ENCODE results near the gene FHIT.

The FHIT gene

GRCh38 chr3:60186359-60186758 is 1064.9 kb downstream of the FHIT start:
- Histone ChIP-seq H3K4me1 (no peaks in the 10 kb centered on the region), H3K36me3 (no peaks in the 10 kb centered on the region), H3K4me3 (ENCODE audit: low read depth, low read length) (no peak overlapping the region), H3K9me3 (no peaks in the 10 kb centered on the region), H3K27me3 (no peaks in the 10 kb centered on the region)
- DNase-seq, result no peak
- TF ChIP-seq, protein P1, sequence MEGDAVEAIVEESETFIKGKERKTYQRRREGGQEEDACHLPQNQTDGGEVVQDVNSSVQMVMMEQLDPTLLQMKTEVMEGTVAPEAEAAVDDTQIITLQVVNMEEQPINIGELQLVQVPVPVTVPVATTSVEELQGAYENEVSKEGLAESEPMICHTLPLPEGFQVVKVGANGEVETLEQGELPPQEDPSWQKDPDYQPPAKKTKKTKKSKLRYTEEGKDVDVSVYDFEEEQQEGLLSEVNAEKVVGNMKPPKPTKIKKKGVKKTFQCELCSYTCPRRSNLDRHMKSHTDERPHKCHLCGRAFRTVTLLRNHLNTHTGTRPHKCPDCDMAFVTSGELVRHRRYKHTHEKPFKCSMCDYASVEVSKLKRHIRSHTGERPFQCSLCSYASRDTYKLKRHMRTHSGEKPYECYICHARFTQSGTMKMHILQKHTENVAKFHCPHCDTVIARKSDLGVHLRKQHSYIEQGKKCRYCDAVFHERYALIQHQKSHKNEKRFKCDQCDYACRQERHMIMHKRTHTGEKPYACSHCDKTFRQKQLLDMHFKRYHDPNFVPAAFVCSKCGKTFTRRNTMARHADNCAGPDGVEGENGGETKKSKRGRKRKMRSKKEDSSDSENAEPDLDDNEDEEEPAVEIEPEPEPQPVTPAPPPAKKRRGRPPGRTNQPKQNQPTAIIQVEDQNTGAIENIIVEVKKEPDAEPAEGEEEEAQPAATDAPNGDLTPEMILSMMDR (IDR thresholded peaks at IDR 0.05; ENCODE audit: low read depth, low read length), result no peak

DNA sequence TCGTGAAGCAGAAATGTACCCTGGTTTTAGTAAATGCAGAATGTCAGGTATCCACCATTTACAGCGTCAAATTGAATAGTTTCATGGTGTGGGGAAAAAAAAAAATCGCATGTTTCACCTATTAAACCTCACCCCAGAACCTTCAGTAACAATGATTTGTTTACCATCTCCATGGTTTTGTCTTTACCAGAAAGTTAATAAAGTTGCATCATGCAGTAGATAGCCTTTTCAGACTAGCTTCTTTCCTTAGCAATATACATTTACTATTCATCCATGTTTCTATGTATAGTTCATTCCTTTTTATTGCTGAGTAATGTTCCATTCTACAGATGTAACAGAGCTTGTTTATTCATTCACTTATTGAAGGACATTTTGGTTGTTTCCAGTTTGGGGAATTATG is 1066.1 kb downstream of the FHIT start:
- Histone ChIP-seq H3K4me1 (no peaks in the 10 kb centered on the region), H3K9me3 (no peaks in the 10 kb centered on the region), H3K4me3 (ENCODE audit: low read depth, low read length) (no peak overlapping the region), H3K27me3 (no peaks in the 10 kb centered on the region), H3K36me3 (no peaks in the 10 kb centered on the region)
- DNase-seq, result no peak
- TF ChIP-seq, protein P1 (IDR thresholded peaks at IDR 0.05; ENCODE audit: low read depth, low read length), result no peak

DNA sequence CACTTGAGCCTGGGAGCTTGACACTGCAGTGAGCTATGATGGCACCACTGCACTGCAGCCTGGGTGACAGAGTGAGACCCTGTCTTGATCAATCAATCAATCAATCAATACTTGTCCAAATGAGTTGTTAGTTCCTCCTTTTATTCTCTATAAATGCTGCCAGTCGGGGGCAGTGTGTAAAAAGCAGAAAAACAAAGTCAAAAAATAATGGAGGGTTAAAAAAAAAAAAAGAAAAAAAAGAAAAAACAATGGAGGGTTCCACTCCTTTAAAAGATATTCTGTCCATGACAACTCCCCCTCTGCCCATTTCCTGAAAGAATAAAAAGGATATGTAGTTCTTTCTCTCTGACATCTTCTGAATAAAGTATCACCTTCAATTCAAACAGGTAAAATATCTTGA is 1068.6 kb downstream of the FHIT start:
- TF ChIP-seq, protein P1 (IDR thresholded peaks at IDR 0.05; ENCODE audit: low read depth, low read length), result 0 out of 2 replicates have a peak, but pooled peaks have one; percentile 4
- DNase-seq, result no peak
- Histone ChIP-seq H3K4me1 (no peaks in the 10 kb centered on the region), H3K36me3 (no peaks in the 10 kb centered on the region), H3K9me3 (no peaks in the 10 kb centered on the region), H3K27me3 (no peaks in the 10 kb centered on the region), H3K4me3 (ENCODE audit: low read depth, low read length) (no peak overlapping the region)

DNA sequence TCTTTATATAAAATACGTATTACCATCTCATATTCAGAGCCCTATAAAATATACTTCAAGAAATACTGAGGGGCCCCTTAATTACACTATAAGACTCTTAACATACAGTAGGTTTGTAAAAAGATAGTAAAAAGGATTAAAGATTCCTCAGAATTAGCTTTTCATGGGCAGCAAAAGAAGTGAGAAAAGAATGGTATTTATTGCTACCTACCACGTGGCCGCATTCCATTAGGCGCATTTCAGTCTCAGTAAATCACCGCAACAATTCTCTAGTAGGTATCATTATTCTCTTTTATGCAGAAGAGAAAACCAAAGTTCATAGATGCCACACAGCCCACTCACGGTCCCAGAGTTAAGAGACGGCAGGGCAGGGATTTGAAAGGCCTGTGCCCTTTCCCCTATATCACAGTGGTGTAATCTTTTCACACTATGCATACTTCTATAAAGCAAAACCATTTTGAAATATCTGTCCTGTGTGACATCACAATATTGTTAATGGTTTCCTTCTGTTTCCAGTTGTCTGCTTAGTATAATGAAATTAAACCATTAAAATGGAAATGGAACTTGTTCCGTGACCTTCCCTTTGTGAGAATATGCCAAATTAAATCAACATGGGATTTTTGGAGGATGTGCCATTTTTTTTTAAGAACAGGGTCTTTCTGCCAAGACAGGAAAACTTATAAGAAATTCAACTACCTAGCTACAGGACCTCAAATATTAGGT is 1072.2 kb downstream of the FHIT start:
- Histone ChIP-seq H3K4me3 (ENCODE audit: low read depth, low read length) (no peak overlapping the region), H3K36me3 (no peaks in the 10 kb centered on the region), H3K4me1 (no peaks in the 10 kb centered on the region), H3K9me3 (no peaks in the 10 kb centered on the region), H3K27me3 (no peaks in the 10 kb centered on the region)
- no peak for DNase-seq
- TF ChIP-seq, protein P1 (IDR thresholded peaks at IDR 0.05; ENCODE audit: low read depth, low read length), result no peak

- Histone ChIP-seq H3K9me3 (no peaks in the 10 kb centered on the region), H3K36me3 (no peaks in the 10 kb centered on the region), H3K4me1 (no peaks in the 10 kb centered on the region), H3K4me3 (ENCODE audit: low read depth, low read length) (no peak overlapping the region), H3K27me3 (no peaks in the 10 kb centered on the region)
- no peak for DNase-seq
- TF ChIP-seq, protein P1 (IDR thresholded peaks at IDR 0.05; ENCODE audit: low read depth, low read length), result no peak
Observed at GRCh38 chr3:60177726-60178125, 1073.5 kb downstream of the FHIT start.

DNA sequence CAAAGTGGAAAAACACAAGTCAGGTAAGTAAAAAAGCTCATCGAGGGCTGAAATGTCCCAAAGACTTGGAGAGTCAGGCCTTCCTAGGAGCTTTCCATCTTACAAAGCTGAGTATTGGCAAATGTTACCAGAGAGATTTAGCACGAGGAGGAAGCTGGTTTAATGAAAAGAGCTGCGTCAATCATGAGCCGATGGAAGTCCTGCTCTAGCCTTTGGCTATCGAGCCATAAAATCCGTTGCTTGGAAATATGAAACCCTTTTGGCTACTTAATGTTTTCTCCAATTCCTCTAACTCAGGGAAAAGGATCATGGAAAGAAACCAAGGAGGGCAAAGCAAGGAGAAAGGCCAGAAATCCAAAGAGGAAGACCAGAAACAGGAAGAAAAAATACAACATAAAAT is 1074.6 kb downstream of the FHIT start:
- no peaks in the 10 kb centered on the region for H3K4me1 ChIP-seq
- no peaks in the 10 kb centered on the region for H3K27me3 ChIP-seq
- no peak for DNase-seq
- H3K9me3 ChIP-seq, result no peaks in the 10 kb centered on the region
- H3K36me3 ChIP-seq, result no peaks in the 10 kb centered on the region
- no peak overlapping the region for H3K4me3 ChIP-seq (ENCODE audit: low read depth, low read length)
- TF ChIP-seq, protein P1 (IDR thresholded peaks at IDR 0.05; ENCODE audit: low read depth, low read length), result no peak
